ENCODE measurements around the gene TMEM245.

The TMEM245 gene

GRCh38 chr9:109086221-109086620 lies 33.5 kb downstream of the TMEM245 start:
- H3K9me3 ChIP-seq, result no peaks in the 10 kb centered on the region; the same call in 1 of the 2 replicates
- no peak for DNase-seq
- H3K4me1 ChIP-seq, result no peaks in the 10 kb centered on the region
- H3K27me3 ChIP-seq, result no peaks in the 10 kb centered on the region
- peaks cover 51% of the 10 kb centered on the region for H3K36me3 ChIP-seq
- no peak overlapping the region for H3K4me3 ChIP-seq (ENCODE audit: low read depth, low read length)
- TF ChIP-seq CTCF (IDR thresholded peaks at IDR 0.05; ENCODE audit: low read depth, low read length), result no peak

- H3K4me1 ChIP-seq, result peaks cover 6% of the 10 kb centered on the region
- no peaks in the 10 kb centered on the region for H3K27me3 ChIP-seq
- peaks cover 46% of the 10 kb centered on the region for H3K36me3 ChIP-seq
- no peaks in the 10 kb centered on the region; the same call in 1 of the 2 replicates for H3K9me3 ChIP-seq
- no peak for DNase-seq
- H3K4me3 ChIP-seq (ENCODE audit: low read depth, low read length), result no peak overlapping the region
- TF ChIP-seq CTCF (IDR thresholded peaks at IDR 0.05; ENCODE audit: low read depth, low read length), result no peak
Observed at GRCh38 chr9:109085510-109085909, 34.2 kb downstream of the TMEM245 start.

GRCh38 chr9:109083813-109084405 lies 35.8 kb downstream of the TMEM245 start:
- peaks cover 42% of the 10 kb centered on the region for H3K36me3 ChIP-seq
- H3K4me3 ChIP-seq (ENCODE audit: low read depth, low read length), result no peak overlapping the region
- H3K27me3 ChIP-seq, result no peaks in the 10 kb centered on the region
- no peak for TF ChIP-seq CTCF (IDR thresholded peaks at IDR 0.05; ENCODE audit: low read depth, low read length)
- peaks cover 7% of the 10 kb centered on the region for H3K4me1 ChIP-seq
- H3K9me3 ChIP-seq, result no peaks in the 10 kb centered on the region; the same call in 1 of the 2 replicates
- no peak for DNase-seq

GRCh38 chr9:109083141-109083540 lies 36.6 kb downstream of the TMEM245 start:
- peaks cover 7% of the 10 kb centered on the region for H3K4me1 ChIP-seq
- peaks cover 44% of the 10 kb centered on the region for H3K36me3 ChIP-seq
- no peak for DNase-seq
- H3K4me3 ChIP-seq (ENCODE audit: low read depth, low read length), result no peak overlapping the region
- H3K27me3 ChIP-seq, result no peaks in the 10 kb centered on the region
- H3K9me3 ChIP-seq, result no peaks in the 10 kb centered on the region; the same call in 1 of the 2 replicates
- TF ChIP-seq CTCF (IDR thresholded peaks at IDR 0.05; ENCODE audit: low read depth, low read length), result no peak

- Histone ChIP-seq H3K9me3 (no peaks in the 10 kb centered on the region), H3K4me1 (peaks cover 7% of the 10 kb centered on the region), H3K27me3 (no peaks in the 10 kb centered on the region), H3K4me3 (ENCODE audit: low read depth, low read length) (no peak overlapping the region), H3K36me3 (peaks cover 42% of the 10 kb centered on the region)
- no peak for DNase-seq
- TF ChIP-seq CTCF (IDR thresholded peaks at IDR 0.05; ENCODE audit: low read depth, low read length), result no peak
Observed at GRCh38 chr9:109082091-109082620, 37.6 kb downstream of the TMEM245 start.

- H3K36me3 ChIP-seq, result peaks cover 53% of the 10 kb centered on the region
Observed at GRCh38 chr9:109074236-109074889, 45.4 kb downstream of the TMEM245 start.

More at GRCh38 chr9:109074236-109074889, 45.4 kb downstream of the TMEM245 start:
- no peak for DNase-seq
- Histone ChIP-seq H3K27me3 (no peaks in the 10 kb centered on the region), H3K4me3 (ENCODE audit: low read depth, low read length) (no peak overlapping the region), H3K9me3 (no peaks in the 10 kb centered on the region), H3K4me1 (no peaks in the 10 kb centered on the region)
- no peak for TF ChIP-seq CTCF (IDR thresholded peaks at IDR 0.05; ENCODE audit: low read depth, low read length)

Measured in BE2C (cell line).